SJCRH30 (cell line): Measurements from ENCODE around the gene UNC5B. TPM values are rescaled to one million over a fixed set of nuclear protein-coding genes. Genes with fewer than 3 reads are reported as not detected.

Experiments
- DNase-seq, 2 experiments: peaks; one replicate each; pipeline ENCODE4 v3.0.0-alpha.2; 2015 to 2020
- H3K27ac ChIP-seq: fragments of 250-450 bp; sonication (Bioruptor Pico); 2 replicates; pipeline ENCODE4 v1.5.1; 2020; ENCODE audit warnings: mild to moderate bottlenecking, moderate library complexity
- H3K27me3 ChIP-seq: fragments of 250-450 bp; sonication (Bioruptor Pico); 2 replicates; pipeline ENCODE4 v1.5.1; 2020; ENCODE audit warnings: mild to moderate bottlenecking, moderate library complexity
- H3K36me3 ChIP-seq: fragments of 250-450 bp; sonication (Bioruptor Pico); 2 replicates; pipeline ENCODE4 v1.5.1; 2020; ENCODE audit warnings: mild to moderate bottlenecking, moderate library complexity
- H3K4me1 ChIP-seq: fragments of 250-450 bp; sonication (Bioruptor Pico); 2 replicates; pipeline ENCODE4 v1.5.1; 2020; ENCODE audit warnings: mild to moderate bottlenecking, moderate library complexity
- H3K4me3 ChIP-seq: fragments of 250-450 bp; sonication (Bioruptor Pico); 2 replicates; pipeline ENCODE4 v1.5.1; 2020; ENCODE audit warnings: mild to moderate bottlenecking, moderate library complexity
- H3K9me3 ChIP-seq: fragments of 250-450 bp; sonication (Bioruptor Pico); replicated peaks from 2 replicates; pipeline ENCODE4 v1.5.1; 2020; ENCODE audit warnings: mild to moderate bottlenecking, moderate library complexity
- total RNA-seq: library from RNA; depleted of rRNA; stranded (reverse); fragments of >200 nt; shearing (Covaris generic); gene quantifications from 2 replicates; pipeline ENCODE4 v1.2.3, GENCODE V29; 2014

UNC5B gene
- total RNA-seq, 1 experiment from 2014 or later: 3.6 TPM

DNA sequence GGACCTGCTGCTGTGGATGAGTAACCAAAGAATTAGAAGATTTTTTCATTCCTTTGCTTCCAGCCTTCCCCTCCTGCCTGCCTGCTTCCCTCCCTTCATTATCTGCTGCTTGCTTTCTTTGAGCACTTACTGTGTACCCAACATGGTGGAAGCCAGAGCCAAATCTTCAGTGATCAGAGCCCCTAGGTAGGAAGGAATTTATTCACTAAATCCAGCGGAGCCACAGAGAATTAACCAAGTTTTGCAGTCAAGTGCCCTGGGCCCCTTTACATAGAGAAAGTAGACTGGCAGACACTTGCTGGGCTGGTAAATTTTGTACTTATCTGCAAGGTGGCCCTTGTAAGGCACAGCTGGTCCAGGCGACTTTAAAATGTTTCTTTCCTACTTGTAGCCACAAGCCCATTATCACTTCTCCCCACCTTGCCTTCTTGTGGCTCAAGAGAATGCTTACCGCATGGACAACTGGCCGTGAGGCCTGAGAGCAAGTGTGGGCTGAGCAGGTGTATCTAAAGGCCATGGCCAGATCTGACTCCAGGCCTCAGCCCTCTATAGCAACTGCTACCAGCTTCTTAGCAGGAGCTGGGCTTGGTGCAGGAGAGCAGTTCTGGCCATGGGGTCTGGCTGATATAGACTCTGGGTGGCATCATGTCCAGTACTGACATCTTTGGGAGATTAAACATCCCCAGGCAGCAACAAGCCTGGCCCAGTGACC, 11.1 kb downstream of the UNC5B start:
- Histone ChIP-seq H3K4me3 (no peak overlapping the region), H3K36me3 (no peaks in the 10 kb centered on the region), H3K4me1 (no peaks in the 10 kb centered on the region), H3K27ac (no peak overlapping the region), H3K9me3 (no peaks in the 10 kb centered on the region), H3K27me3 (no peaks in the 10 kb centered on the region)
- no peak for DNase-seq

DNA sequence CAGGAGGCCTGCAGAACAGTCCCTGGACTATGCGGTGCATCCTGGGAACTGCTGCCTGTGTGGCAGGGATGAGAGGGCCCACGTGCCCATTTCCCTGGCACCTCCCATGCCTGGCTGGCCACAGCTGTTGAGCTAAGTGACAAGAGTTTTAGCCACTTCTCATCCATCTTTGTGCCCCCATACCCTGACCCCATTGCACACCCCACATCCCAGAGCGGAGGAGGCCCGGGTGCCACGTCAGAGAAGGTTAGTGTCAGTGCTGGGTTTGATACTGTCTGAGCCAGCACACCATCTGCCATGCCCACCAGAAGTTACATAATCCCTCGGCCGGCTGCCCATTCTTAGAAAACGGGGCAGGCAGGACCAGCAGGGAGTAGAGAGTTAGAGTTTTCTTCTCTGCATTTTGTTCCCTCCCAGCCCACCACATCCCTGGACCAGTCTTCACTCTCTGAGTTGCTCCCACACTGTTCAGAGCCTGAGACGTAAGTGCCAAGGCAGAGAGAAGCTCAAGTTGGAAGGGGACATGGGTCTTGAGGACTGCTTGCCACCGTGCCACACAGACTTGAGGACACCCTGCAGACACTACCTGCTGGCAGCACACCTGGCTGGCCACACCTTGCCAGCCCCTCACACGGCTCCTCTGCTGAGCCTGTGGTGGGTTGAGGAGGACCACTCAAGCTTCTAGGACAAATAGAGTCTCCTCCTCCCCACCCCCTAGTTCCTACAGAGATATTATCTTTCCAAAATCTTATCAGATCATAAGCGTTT, 13.1 kb downstream of the UNC5B start:
- no peaks in the 10 kb centered on the region for H3K9me3 ChIP-seq
- H3K27ac ChIP-seq: no peak overlapping the region
- H3K4me1 ChIP-seq: peaks cover 4% of the 10 kb centered on the region
- no peak overlapping the region for H3K4me3 ChIP-seq
- H3K27me3 ChIP-seq: no peaks in the 10 kb centered on the region
- no peaks in the 10 kb centered on the region for H3K36me3 ChIP-seq
- no peak for DNase-seq

DNA sequence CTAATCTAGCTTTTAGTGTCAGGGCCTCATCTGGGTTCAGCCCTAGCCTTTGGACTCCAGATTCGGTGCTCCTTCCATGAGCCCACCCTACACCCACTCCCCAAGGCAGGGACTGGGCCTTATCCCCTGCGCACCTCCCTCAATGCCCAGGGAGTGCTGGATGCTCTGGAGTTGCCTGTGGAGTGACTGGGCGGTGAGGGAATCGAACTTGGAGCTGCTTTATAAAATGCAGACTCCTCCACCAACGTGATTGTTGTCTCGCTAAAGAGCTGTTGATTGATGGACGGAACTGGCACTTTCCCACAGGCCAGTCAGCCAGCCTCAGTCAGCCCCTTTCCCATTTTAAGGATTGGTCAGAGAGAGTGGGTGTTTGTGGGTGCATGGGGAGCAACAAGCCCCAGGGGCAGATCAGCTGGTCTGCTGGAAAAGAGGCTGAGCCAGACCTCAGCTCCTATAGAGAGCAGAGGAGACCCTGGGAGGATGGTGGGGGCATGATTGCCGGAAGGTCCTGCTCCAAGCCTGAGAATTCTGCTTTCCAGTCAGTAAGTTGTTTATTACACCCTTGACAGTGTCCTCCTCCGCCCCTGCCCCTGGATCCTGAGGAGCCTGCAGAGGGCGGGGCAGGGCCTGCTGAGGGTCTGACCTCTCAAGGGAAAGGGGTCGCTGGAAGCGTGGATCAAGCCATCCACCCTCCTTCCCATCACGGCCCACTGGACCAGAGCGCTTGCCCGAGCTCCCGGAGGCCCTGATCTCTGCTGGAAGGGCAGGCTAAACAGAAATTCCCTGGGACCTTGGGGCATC, 16.7 kb downstream of the UNC5B start:
- H3K27ac ChIP-seq: no peak overlapping the region
- H3K4me1 ChIP-seq: peaks cover 27% of the 10 kb centered on the region
- H3K36me3 ChIP-seq: no peaks in the 10 kb centered on the region
- H3K9me3 ChIP-seq: no peaks in the 10 kb centered on the region
- no peaks in the 10 kb centered on the region for H3K27me3 ChIP-seq
- no peak overlapping the region for H3K4me3 ChIP-seq
- no peak for DNase-seq

DNA sequence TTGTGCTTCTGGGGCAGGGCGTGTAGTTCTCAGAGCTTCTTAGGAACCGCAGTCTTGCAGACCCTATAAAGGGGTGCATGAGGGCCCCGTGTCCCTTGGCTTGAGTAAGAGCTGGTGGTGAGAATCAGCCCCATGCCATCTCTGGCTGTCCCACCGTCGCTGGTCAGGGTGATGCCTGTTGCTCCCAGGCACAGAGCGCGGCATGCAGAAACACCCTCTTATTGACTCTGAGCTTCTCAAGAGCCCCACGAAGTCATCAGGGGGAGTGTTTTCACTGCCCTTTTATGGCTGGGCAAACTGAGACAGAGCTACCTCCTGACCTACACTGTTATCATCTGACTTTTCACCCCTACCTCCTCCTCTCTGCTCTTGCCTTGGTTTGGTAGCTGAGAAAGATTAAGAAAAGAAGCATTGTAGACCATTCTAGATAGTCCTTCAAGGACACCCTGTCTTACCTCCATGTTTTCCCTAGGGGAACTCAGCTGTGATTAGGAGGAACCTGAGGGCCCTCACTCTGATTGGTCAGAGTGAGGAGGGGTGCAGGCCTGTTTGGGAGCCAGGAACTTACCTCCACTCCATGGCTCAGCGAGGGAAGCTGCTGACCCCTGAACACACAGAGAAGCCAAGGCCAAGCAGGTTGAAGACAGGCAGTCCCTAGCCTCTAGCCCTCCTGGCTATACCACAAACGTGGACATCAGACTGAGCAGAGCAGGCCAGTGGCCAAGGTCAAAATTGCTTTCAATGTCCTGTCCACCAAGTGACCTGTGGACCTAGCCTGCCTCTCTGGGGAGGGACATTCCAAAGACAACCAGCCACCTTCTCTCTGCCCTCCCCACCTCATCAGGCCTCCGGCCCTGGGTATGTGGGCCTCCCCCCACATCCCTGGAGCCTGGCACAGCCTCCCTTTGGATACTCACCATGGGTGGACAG, 17.6 kb downstream of the UNC5B start:
- Histone ChIP-seq H3K4me1 (peaks cover 33% of the 10 kb centered on the region), H3K27ac (no peak overlapping the region), H3K4me3 (no peak overlapping the region)

DNA sequence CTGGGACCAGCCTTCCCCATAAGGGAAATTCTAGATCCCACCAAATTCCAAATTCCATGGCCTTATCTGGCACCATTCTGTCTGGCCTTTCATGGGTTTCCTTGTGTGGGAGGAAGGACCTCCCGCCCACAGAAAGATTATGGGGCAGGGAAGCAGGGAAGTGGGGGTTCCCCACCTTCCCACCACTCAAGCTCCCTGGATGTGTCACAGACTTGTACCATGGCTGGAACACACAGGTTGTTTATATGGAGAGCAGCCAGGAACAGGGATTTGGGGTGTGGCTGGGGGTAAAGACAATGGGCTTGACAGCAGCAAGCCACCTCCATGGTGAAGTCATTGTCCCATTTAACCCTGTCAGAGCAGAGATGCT, 18.3 kb downstream of the UNC5B start:
- Histone ChIP-seq H3K27me3 (no peaks in the 10 kb centered on the region), H3K9me3 (no peaks in the 10 kb centered on the region), H3K4me3 (no peak overlapping the region), H3K4me1 (peaks cover 39% of the 10 kb centered on the region), H3K27ac (no peak overlapping the region), H3K36me3 (no peaks in the 10 kb centered on the region)
- DNase-seq: peak in 1 of 2 experiments; percentile 34

More for the DNA sequence above, 17.6 kb downstream of the UNC5B start:
- no peaks in the 10 kb centered on the region for H3K9me3 ChIP-seq
- no peaks in the 10 kb centered on the region for H3K36me3 ChIP-seq
- H3K27me3 ChIP-seq: no peaks in the 10 kb centered on the region
- DNase-seq: no peak

DNA sequence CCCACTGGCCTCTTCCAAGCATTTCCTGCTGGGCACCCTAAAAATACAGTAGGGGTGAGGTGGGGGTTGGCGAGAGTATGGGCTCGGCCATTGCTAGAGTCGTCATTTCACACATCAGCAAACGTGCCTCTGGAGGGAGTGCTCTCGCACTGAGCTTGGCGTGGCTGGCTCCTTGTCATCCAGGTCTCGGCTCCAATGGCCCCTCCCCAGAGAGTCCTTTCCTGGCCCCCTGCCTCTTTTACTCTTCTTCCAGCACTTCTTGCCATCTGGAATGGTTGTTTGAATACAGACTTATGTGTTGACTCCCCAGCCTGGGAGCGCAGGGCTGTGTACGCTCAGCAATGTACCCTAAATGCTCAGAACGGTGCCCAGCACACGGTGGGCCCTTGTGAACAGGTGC, 18.8 kb downstream of the UNC5B start:
- Histone ChIP-seq H3K9me3 (no peaks in the 10 kb centered on the region), H3K4me3 (no peak overlapping the region), H3K36me3 (no peaks in the 10 kb centered on the region), H3K4me1 (peaks cover 41% of the 10 kb centered on the region), H3K27ac (no peak overlapping the region), H3K27me3 (no peaks in the 10 kb centered on the region)
- no peak for DNase-seq

DNA sequence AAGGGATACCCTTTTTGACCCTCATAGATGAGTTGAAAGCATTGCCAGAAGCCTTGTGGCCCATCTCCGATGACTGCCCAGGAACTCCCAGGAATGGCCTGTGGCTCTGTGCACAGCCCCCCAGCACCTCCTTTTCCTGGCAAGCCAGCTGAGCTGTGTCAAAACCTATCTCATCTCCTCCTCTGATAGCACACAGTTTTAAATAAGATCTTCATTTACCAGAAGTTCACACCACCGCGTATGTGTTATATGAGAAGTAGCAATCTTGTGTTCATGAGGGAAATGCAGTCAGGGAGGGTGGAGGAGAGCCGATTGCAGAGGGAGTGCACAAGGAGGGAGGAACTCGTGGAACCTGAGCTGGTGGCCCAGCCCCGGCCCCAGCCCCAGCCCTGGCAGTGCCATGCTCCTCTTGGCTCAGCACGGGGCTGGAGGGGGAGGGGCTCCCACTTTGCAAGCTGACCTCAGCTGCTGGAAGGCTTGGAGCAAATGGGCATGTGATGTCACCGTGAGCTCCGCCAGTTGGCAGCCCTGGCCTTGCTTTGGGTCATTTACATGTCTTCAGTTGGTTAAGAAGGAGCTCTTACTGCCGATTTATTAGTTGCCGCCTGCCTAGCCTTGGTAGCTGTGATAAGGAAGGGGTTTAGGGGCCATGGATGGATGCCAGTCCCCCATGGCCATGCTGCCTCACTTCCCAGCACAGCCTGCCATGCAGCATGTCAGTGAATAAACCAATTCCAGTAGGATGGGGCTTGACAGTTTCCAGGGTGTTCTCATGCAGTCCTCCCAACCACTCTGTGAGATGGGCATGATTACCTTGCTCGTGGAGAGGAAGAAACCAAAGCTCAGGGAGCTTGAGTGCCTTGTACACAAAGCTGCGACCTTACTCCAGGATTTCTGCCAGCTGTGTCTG, 20.0 kb downstream of the UNC5B start:
- Histone ChIP-seq H3K4me3 (no peak overlapping the region), H3K27ac (no peak overlapping the region), H3K9me3 (no peaks in the 10 kb centered on the region), H3K36me3 (no peaks in the 10 kb centered on the region), H3K4me1 (peaks cover 41% of the 10 kb centered on the region), H3K27me3 (no peaks in the 10 kb centered on the region)
- peak; percentile 11 to 26 for DNase-seq

DNA sequence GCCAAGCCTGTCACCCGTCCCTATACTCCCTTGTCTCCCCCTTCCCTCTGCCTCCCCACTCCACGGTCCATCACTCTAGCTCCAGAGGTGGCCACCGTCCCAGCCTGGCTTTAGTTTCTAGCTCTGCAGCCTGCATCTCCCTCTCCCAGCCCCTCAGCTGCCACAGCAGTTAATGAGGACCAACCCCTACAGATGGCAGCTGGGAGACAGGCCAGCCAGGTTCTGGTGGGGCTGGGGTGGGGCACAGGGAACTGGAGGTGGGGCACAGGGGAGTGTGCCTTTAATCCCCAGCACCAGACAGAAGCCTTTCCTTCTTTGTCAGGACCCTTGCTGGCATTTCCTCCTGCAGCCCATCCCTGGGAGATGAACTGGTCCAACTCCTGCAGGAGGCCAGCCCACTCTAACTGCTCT, 21.1 kb downstream of the UNC5B start:
- Histone ChIP-seq H3K4me3 (no peak overlapping the region), H3K27me3 (no peaks in the 10 kb centered on the region), H3K4me1 (peaks cover 41% of the 10 kb centered on the region), H3K36me3 (no peaks in the 10 kb centered on the region), H3K27ac (no peak overlapping the region), H3K9me3 (no peaks in the 10 kb centered on the region)
- no peak for DNase-seq

DNA sequence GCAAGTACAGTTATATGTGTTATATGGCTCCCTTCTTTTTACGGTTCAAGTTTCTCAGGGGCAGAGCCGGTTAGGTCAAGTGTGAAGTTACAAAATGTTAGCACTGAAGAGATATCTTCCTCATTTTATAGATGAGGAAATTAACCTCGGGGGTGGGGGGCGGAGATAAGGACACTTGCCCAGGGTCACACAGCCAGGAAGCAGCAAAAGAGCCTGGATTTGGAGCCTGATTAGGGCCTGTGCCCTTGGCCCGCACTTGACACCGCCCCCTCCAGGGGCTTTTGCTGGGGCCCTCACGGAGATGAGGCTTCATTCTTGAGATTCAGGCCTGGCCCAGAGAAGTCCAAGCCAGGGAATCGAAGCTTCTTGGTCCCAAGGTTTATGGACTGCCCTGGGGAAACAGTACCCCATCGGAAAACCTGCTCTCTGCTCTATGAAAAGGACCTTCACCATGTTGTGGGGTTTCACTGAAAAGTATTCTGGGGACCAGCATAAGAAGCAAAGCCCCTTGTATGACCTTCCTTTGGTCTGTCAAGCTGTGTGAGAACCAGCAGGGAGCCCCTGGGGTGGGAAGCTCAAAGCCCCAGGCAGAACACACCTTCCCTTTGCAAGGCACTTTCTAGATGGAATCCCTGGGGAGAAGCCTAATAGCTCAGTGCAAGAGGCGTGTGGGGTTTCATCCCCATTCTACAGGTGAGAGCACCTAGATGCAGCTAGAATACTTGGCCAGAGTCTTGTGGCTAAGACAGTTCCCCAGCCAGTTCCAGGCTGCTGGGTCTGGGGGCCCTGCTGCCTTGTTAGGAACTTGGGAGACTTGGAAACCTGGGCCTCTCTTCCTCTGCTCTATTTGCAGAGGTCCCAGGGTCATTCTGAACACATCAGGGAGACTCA, 21.9 kb downstream of the UNC5B start:
- H3K27me3 ChIP-seq: no peaks in the 10 kb centered on the region
- H3K27ac ChIP-seq: no peak overlapping the region
- H3K36me3 ChIP-seq: no peaks in the 10 kb centered on the region
- H3K4me1 ChIP-seq: peaks cover 41% of the 10 kb centered on the region
- no peaks in the 10 kb centered on the region for H3K9me3 ChIP-seq
- no peak overlapping the region for H3K4me3 ChIP-seq
- DNase-seq: no peak

DNA sequence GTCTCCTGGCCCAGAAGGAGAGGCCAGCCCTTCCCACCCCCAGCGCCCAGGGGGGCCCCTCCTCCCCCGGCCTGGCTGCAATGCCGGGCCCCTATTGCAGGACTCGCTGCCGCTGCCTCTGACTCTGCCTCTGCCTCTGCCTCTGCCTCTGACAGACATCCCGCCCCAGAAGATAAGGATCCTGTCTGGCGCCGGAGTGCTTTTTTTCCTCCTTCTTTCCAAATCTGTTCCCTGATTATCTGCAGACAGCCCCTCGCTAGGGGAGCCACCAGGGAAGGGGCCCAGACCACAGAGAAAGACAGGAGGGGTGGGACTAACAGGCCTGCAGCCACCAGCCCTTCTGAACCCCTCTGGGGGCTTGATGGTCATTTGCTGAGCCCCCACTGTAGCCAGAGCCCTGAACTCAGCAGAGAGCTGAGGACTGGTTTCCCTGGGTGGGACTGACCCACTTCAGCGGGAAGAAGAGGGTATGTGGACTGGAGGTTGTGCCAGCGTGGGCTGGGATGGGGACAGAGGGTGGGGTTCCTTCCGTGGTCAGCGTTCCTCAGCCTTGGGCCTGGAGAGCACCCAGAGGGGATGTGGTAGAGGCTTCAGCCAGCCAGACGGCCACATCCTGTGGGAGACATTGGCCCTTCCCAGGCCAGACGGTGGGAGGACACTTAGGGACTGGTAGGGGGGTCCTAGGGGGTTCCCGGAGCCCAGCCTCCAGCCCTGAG, 22.8 kb downstream of the UNC5B start:
- Histone ChIP-seq H3K36me3 (no peaks in the 10 kb centered on the region), H3K27me3 (no peaks in the 10 kb centered on the region), H3K27ac (peak overlapping the region; percentile 61), H3K4me1 (peaks cover 41% of the 10 kb centered on the region), H3K9me3 (no peaks in the 10 kb centered on the region), H3K4me3 (peak overlapping the region; percentile 26; the same call in 1 of the 2 replicates)
- peak; percentile 51 to 53 for DNase-seq

DNA sequence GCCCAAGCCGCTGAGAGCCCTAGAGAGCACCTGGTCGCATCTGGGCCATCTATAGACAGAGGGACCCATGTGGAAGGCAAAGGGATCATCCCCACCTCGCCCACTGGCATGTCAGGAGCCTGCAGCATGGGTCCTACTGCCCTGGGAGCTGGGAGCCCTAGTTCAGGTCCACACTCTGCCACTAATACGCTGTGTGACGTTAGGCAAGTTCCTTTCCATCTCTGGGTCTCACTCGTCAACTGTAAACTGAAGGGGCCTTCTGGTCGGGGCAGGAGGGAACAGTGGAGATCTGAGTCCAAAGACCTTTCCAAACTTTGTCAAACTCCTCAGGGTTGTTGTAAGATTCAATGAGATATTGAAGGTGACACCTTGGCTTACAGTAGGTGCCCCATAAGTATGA, 23.4 kb downstream of the UNC5B start:
- Histone ChIP-seq H3K4me3 (no peak overlapping the region), H3K27ac (peak overlapping the region; percentile 61), H3K27me3 (no peaks in the 10 kb centered on the region), H3K9me3 (no peaks in the 10 kb centered on the region), H3K36me3 (no peaks in the 10 kb centered on the region), H3K4me1 (peaks cover 34% of the 10 kb centered on the region)
- no peak for DNase-seq

DNA sequence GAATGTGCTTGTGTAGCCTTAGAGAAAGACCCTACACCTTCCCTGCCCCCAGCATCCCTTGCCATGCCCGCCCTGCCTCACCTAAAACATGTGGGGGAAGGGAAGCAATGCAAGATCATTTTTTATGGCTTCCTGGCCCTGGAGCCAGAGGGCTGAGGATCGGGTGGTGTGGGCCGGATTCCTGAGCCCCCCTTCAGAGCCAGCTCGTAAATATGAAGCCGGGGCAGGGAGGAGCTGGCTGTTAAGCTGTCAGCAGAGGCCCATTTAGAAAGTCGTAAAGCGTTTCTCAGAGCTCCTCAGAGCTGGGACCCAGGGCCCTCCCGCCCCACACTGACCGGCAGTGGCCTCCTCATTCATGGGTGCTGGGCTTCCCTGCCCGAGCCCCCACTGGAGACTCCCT, 23.9 kb downstream of the UNC5B start:
- no peaks in the 10 kb centered on the region for H3K9me3 ChIP-seq
- H3K36me3 ChIP-seq: no peaks in the 10 kb centered on the region
- no peak overlapping the region for H3K27ac ChIP-seq
- no peak overlapping the region for H3K4me3 ChIP-seq
- DNase-seq: no peak
- H3K27me3 ChIP-seq: no peaks in the 10 kb centered on the region
- H3K4me1 ChIP-seq: peaks cover 30% of the 10 kb centered on the region
